Measurements from ENCODE around the gene CABP2.

Gene CABP2

GRCh38 chr11:67507242-67507863 lies 15.9 kb downstream of the CABP2 start:
- DNase-seq, result no peak

GRCh38 chr11:67506426-67507051 lies 16.7 kb downstream of the CABP2 start:
- DNase-seq, result no peak

- DNase-seq, result peak; percentile 95
Observed at GRCh38 chr11:67505605-67506396, 17.4 kb downstream of the CABP2 start.

GRCh38 chr11:67504950-67505581 lies 18.2 kb downstream of the CABP2 start, which contains the start of gene PITPNM1:
TSS of gene PITPNM1 (minus strand) at chr11:67505363. CDS start at chr11:67504180, 1,183 bp downstream.
- DNase-seq, result peak; percentile 40

- no peak for DNase-seq
Observed at GRCh38 chr11:67504005-67504949, 19.0 kb downstream of the CABP2 start.

- DNase-seq, result no peak
Observed at GRCh38 chr11:67503119-67504004, 19.9 kb downstream of the CABP2 start.

GRCh38 chr11:67502328-67502979 lies 20.8 kb downstream of the CABP2 start:
- no peak for DNase-seq

GRCh38 chr11:67501854-67502253 lies 21.4 kb downstream of the CABP2 start:
- no peak for DNase-seq

GRCh38 chr11:67500831-67501715 lies 22.2 kb downstream of the CABP2 start:
- no peak for DNase-seq

GRCh38 chr11:67500484-67500821 lies 22.8 kb downstream of the CABP2 start:
- DNase-seq, result no peak

GRCh38 chr11:67499808-67500483 lies 23.3 kb downstream of the CABP2 start:
- DNase-seq, result no peak

GRCh38 chr11:67498544-67498972 lies 24.7 kb downstream of the CABP2 start:
- no peak for DNase-seq

GRCh38 chr11:67497656-67498291 lies 25.5 kb downstream of the CABP2 start:
- no peak for DNase-seq

GRCh38 chr11:67496113-67496512 lies 27.1 kb downstream of the CABP2 start:
- no peak for DNase-seq

GRCh38 chr11:67495234-67496005 lies 27.8 kb downstream of the CABP2 start:
- no peak for DNase-seq

- DNase-seq, result no peak
Observed at GRCh38 chr11:67494371-67495233, 28.6 kb downstream of the CABP2 start.

All from kidney glomerular epithelial cell (primary cell).